GM18951 (cell line): Measurements from ENCODE around the gene TMEM121B.

Source experiments
- POLR2A ChIP-seq: IDR thresholded peaks from 4 replicates; pipeline ENCODE4 v1.6.1; 2011; ENCODE audit warnings: mild to moderate bottlenecking; ENCODE audit not compliant: insufficient read length, insufficient read depth; ENCODE audit errors: extremely low read depth
- in situ Hi-C: fragments of 300-500 bp; cut with MboI; formaldehyde crosslinking; loops from one replicate; pipeline ENCODE4 v1.12.0; 2022; ENCODE audit warnings: low sequenced_read_pairs, mixed read lengths, inconsistent platforms; ENCODE audit not compliant: unreplicated experiment

Gene TMEM121B

DNA sequence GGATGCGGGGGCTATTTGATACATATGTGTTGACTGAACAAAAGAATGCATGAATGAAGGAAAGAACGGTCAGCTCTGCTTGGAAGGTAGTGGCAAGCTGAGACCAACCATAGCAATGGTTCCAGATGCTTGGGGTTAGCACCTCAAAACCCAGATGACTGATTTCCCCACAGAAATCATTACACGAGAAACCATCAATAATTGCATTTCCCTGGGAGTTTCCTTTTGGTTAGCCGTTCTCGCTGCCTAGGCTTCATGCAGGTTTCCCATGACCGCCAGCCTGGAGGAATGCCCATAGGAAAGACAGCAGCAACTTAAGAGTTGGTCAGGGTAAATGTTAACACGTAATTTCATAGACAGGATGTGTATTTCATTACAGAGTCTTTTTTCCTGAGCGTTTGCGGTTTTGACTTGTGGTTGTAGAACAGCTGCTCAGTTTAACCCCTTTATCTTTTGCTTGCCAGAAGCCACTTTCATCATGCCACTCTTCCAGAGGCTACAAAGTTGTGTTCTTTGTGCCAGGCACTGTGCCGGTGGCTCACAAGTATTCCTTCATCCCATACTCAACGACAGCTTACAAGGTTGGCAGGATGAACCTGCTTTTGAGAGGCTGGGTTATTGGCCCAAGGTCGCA lies 33.5 kb downstream of the TMEM121B start:
- in situ Hi-C loops, result no loop called here
- TF ChIP-seq POLR2A, result no peak

DNA sequence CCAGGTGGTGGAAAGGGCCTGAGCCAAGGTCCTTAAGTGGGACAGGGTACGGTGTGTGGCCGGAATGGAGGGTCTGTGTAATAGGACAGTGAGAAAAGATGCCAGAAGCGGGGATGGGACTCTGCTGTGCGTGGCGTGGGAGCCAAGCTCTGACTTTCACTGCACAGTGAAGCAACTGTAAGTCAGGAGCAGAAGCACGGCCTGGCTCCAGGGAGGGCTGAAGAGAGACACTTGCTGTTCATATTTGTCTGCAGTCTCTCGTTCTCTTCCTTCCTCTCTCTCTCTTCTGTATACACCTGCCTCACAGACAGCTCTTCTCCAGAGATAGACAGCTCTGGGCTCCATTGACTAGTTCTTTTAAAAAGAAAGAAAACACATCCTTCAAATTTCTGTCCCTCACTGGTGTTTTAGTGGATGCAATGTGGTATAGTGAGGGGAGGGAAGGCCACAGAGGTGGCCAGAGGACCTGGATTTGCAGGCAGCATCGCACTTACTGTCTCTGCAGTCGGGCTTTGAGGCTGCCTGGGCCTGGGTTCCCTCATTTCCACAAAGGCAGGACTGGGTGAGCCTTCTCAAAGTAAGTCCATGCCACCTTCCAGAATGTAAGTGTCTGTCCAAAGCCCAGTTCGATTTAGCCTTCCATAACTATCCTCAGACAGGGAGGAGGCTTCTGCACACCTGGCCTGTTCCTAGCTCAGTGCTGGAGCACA lies 34.2 kb downstream of the TMEM121B start:
- TF ChIP-seq POLR2A, result no peak
- in situ Hi-C loops, result no loop called here

DNA sequence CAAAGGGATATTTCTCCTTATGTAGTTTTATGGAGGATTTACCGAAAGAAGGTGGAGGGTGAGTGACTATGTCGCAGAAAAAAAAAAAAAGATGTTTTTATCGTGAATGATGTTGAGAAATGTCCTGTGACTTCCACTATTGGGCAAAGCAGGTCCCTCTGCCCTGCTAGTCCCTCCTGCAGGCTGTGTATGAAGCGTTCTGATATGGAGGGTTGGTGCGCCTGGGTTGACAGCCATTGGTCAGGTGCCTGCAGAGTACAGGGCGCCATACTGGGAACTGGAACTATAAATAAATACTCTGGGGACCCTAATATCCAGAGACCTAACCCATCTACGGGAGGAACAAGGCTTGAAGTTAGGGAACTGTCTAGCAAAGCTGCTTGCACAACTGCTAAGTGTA lies 34.9 kb downstream of the TMEM121B start:
- in situ Hi-C loops, result no loop called here
- no peak for TF ChIP-seq POLR2A

DNA sequence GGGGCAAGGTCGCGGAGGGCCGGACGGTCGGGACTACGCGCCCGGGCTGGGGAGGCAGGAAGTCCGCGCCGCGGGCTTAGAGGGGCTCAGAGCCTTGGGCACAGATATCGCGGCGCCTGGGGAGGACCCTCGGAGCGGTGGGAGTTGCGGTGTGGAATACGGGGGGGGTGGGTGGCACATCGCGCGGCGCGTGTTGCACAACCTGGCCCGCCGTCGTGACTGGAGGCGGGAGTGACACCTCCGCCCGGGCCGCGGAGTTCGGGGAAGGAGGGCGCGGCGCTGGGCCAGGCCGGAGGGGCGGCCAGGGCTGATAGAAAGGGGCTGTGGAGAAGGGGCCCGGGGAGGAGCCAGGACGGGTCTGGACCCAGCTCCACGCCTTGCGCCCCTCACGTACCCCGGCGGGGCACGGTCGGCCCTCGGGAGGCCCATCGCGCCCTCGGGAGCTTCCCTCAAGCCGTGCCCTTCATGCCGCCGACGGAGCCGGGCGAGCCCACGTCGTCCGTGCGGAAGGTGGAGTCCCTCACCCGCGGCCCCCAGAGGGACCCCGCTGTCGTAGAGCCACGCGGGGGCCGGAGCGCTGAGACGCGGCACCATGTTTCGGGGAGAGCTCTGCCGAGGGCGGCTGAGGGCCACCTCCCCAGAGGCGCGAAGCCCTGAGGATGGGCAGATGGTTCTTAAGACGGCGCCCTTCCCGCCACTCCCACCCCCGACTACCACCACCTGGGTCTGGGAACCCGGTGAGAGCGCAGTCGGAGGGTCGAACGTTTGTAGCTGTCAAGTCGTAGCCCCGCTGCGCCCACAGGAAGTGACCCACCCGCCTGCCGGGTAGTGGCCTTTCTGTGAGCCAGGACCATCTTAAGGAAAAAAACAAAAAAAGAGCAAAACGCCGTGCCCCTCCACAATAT lies 35.6 kb downstream of the TMEM121B start:
- no peak for TF ChIP-seq POLR2A
- in situ Hi-C loops, result no loop called here

DNA sequence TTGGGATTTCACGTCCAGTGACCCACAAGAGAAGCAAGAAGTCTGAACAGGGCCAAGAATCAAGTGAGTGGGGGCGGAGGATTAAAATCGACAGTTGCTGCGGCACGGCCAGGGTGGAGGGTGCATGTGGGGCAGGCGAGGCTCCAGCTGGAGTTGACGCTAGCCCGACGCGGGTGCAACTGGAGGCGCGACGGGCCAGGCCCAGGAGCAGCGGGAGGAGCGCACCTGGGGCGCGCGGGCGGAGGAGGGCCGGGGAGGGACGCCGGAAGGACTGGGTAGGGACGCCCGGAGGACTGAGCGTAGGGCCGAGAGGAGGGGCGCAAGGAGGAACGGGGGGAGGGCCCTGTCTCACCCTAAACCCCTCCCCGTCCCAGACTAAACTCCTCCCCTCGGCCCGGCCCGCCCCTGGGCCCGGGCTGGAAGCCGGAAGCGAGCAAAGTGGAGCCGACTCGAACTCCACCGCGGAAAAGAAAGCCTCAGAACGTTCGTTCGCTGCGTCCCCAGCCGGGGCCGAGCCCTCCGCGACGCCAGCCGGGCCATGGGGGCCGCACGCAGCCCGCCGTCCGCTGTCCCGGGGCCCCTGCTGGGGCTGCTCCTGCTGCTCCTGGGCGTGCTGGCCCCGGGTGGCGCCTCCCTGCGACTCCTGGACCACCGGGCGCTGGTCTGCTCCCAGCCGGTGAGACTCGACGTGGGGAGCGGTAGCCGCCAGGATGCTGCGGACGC lies 36.4 kb downstream of the TMEM121B start, which contains the start of gene IL17RA:
Gene IL17RA, plus strand, starts transcription at position 447 of the 723 bp plus-strand sequence. Its CDS starts 92 bp downstream, at position 539.
- in situ Hi-C loops, result no loop called here
- peak; percentile 87 for TF ChIP-seq POLR2A

DNA sequence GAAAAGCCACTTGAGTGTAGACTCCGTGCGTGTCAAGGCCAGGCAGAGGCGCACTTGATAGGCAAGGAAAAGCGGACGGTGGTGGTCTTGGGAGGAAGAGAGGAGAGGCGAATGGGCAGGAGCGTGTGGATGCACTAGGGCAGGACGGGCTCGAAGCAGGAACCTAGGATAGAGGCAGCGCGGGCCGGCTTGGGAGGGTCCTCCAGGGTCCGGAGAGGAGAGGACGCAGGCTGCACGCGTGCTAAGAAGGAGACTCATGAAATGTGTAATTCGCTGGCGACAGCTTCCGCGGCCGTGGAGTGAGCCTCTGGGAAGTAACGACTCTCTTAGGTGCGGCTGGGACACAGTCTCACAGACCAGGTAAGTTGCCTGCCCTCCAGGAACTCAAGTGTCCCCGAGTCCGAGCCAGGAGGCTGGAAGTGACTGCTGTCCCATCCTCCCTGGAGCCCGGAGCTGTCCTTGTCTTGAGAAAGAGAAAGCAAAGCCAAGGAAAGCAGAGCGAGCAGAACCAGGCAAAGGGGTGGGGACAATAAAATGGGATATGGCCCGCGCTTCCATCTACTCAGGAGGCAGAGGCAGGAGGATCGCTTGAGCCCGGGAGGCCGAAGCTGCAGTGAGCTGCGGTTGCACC lies 37.2 kb downstream of the TMEM121B start:
- in situ Hi-C loops, result no loop called here

GRCh38 chr22:17083255-17083654 lies 37.9 kb downstream of the TMEM121B start:
- in situ Hi-C loops, result no loop called here
- TF ChIP-seq POLR2A, result no peak

More for the DNA sequence above, 37.2 kb downstream of the TMEM121B start:
- no peak for TF ChIP-seq POLR2A

- TF ChIP-seq POLR2A, result no peak
- in situ Hi-C loops, result loop anchor here (10.0 kb wide), 1 partner anchor 95 kb away; no protein-coding TSS in a partner anchor
These were observed 41.6 kb downstream of the TMEM121B start for GRCh38 chr22:17079572-17079971.

DNA sequence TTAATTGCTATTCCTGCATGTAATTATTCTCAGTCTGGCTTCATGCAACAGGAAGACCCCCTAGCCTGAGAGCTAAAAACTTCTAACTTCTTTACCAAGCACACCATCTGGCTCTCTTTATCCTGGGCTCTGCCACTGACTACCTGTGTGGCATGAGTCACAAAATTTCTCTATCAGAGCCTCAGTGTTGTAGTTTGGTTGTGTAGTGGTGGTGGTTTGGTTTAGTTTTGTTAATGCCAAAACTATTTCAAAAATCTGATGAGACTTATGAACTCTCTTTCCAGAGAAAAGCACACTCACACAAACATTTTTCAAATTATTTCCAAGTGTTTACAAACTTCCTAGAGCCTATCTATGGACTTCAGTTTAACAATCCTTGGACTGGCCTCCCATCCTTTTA lies 43.9 kb downstream of the TMEM121B start:
- TF ChIP-seq POLR2A, result no peak
- in situ Hi-C loops, result loop anchor here (10.0 kb wide), 1 partner anchor 98 kb away; no protein-coding TSS in a partner anchor

GRCh38 chr22:17074648-17075002 lies 46.5 kb downstream of the TMEM121B start:
- TF ChIP-seq POLR2A, result no peak
- in situ Hi-C loops, result loop anchor here (10.0 kb wide), 1 partner anchor 100 kb away; no protein-coding TSS in a partner anchor

DNA sequence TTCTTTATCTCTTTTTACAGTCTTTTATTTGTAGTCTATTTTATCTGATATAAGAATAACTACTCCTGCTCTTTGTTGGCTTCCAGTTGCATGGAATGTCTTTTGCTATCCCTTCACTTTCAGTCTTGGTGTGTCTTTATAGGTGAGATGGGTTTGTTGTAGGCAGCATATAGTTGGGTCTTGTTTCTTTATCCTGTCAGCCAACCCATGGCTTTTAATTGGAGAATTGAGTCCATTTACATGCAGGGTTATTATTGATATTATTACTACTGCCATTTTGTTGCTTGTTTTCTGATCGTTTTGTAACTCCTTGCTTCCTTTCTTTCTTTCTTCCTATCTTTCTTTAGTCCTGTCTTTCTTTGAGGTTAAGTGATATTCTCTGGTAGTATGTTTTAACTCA lies 48.3 kb downstream of the TMEM121B start:
- in situ Hi-C loops, result loop anchor here (10.0 kb wide), 1 partner anchor 102 kb away; no protein-coding TSS in a partner anchor
- TF ChIP-seq POLR2A, result no peak
